GM12874 (cell line): ENCODE results near the gene NCBP2L.

ENCODE experiments used
- CTCF ChIP-seq: IDR thresholded peaks from 2 replicates; pipeline ENCODE4 v1.5.1; 2011; ENCODE audit warnings: low read depth, mild to moderate bottlenecking, control low read depth, low read length, moderate library complexity; ENCODE audit not compliant: insufficient read depth

Gene NCBP2L

GRCh38 chrX:107752714-107753113, 24.8 kb upstream of the NCBP2L start:
- TF ChIP-seq CTCF: no peak

GRCh38 chrX:107753187-107753586, 24.3 kb upstream of the NCBP2L start:
- no peak for TF ChIP-seq CTCF

- TF ChIP-seq CTCF: no peak
Measured at GRCh38 chrX:107755721-107756120, 21.8 kb upstream of the NCBP2L start.

GRCh38 chrX:107758231-107758766, 19.2 kb upstream of the NCBP2L start:
- no peak for TF ChIP-seq CTCF

- no peak for TF ChIP-seq CTCF
Measured at GRCh38 chrX:107760304-107761077, 17.0 kb upstream of the NCBP2L start.

GRCh38 chrX:107763647-107764046, 13.9 kb upstream of the NCBP2L start:
- TF ChIP-seq CTCF: no peak

- TF ChIP-seq CTCF: no peak
Measured at GRCh38 chrX:107764845-107765608, 12.5 kb upstream of the NCBP2L start.
